Ovary (tissue), 3 donors: ENCODE data around the gene PPP1R9A.

Experiments
- CTCF ChIP-seq, 3 donors: fragments of 450-650 bp in 2 of 3; fragments of 200-600 bp in 1 of 3; IDR thresholded peaks; one replicate each; pipeline versions ENCODE4 v1.5.1 to v1.8.0; 2016 to 2022; ENCODE audit warnings: antibody characterized with exemption in 3 of 3, mild to moderate bottlenecking in 1 of 3
- EP300 ChIP-seq: sonication (generic); formaldehyde crosslinking; IDR thresholded peaks from one replicate; pipeline ENCODE4 v1.6.1; 2017; ENCODE audit warnings: antibody characterized with exemption
- POLR2A ChIP-seq: fragments of 450-650 bp; IDR thresholded peaks from one replicate; pipeline ENCODE4 v1.6.1; 2017; ENCODE audit warnings: antibody characterized with exemption, mild to moderate bottlenecking, moderate library complexity
- donor health status: DM: no; HTN: no; CAD: no.

- no peak for TF ChIP-seq CTCF (IDR thresholded peaks at IDR 0.05)
- no peak for TF ChIP-seq POLR2A
- TF ChIP-seq EP300: no peak
Measured at GRCh38 chr7:94975336-94975735, 67.9 kb downstream of the PPP1R9A start.
